GM19043 (cell line): Measurements from ENCODE around the gene ASPDH.

Experiments
- ATAC-seq: cut with Tn5 transposase; IDR thresholded peaks from one replicate; pipeline ENCODE4 v1.9.1; 2021; ENCODE audit warnings: low read depth; ENCODE audit not compliant: unreplicated experiment

ASPDH gene

GRCh38 chr19:50513746-50514345 lies at the start of gene ASPDH:
ASPDH (minus strand) TSS chr19:50513913; CDS start chr19:50513823, 90 bp downstream.
- ATAC-seq, result no peak

GRCh38 chr19:50562996-50563395 lies 49.3 kb upstream of the ASPDH start:
- no peak for ATAC-seq

GRCh38 chr19:50562329-50562728 lies 48.6 kb upstream of the ASPDH start:
- ATAC-seq, result no peak

GRCh38 chr19:50559636-50560035 lies 45.9 kb upstream of the ASPDH start:
- ATAC-seq, result no peak

GRCh38 chr19:50558449-50558848 lies 44.7 kb upstream of the ASPDH start:
- no peak for ATAC-seq

- ATAC-seq, result no peak
Measured at GRCh38 chr19:50558039-50558438, 44.3 kb upstream of the ASPDH start.

- no peak for ATAC-seq
Measured at GRCh38 chr19:50557009-50557613, 43.4 kb upstream of the ASPDH start.

- ATAC-seq, result no peak
Measured at GRCh38 chr19:50556282-50557008, 42.7 kb upstream of the ASPDH start.

GRCh38 chr19:50555450-50556281 lies 42.0 kb upstream of the ASPDH start:
- no peak for ATAC-seq

- no peak for ATAC-seq
Measured at GRCh38 chr19:50555033-50555432, 41.3 kb upstream of the ASPDH start.

- ATAC-seq, result no peak
Measured at GRCh38 chr19:50554212-50554611, 40.5 kb upstream of the ASPDH start.

- ATAC-seq, result no peak
Measured at GRCh38 chr19:50553134-50553703, 39.5 kb upstream of the ASPDH start.

- ATAC-seq, result no peak
Measured at GRCh38 chr19:50552540-50552939, 38.8 kb upstream of the ASPDH start.

GRCh38 chr19:50551715-50552187 lies 38.0 kb upstream of the ASPDH start:
- no peak for ATAC-seq

GRCh38 chr19:50551034-50551714 lies 37.5 kb upstream of the ASPDH start:
- no peak for ATAC-seq

GRCh38 chr19:50550594-50550966 lies 36.9 kb upstream of the ASPDH start:
- ATAC-seq, result no peak

- no peak for ATAC-seq
Measured at GRCh38 chr19:50549927-50550593, 36.3 kb upstream of the ASPDH start.

GRCh38 chr19:50549059-50549926 lies 35.6 kb upstream of the ASPDH start:
- ATAC-seq, result no peak
